ENCODE data around the gene KTN1. TPM values are rescaled to one million over a fixed set of nuclear protein-coding genes. Genes with fewer than 3 reads are reported as not detected.

KTN1 gene
- total RNA-seq, 1 donor: 210 TPM

GRCh38 chr14:55721353-55721752 lies 141.3 kb downstream of the KTN1 start:
- peak; percentile 34 for TF ChIP-seq CTCF (IDR thresholded peaks at IDR 0.05; ENCODE audit: insufficient read depth, low read length)
- peak; percentile 97 for DNase-seq (ENCODE audit: low read depth)
- no peak overlapping the region for H3K4me3 ChIP-seq (ENCODE audit: low read depth, low read length)

- H3K4me3 ChIP-seq (ENCODE audit: low read depth, low read length): no peak overlapping the region
- no peak for TF ChIP-seq CTCF (IDR thresholded peaks at IDR 0.05; ENCODE audit: insufficient read depth, low read length)
- DNase-seq (ENCODE audit: low read depth): no peak
Measured at GRCh38 chr14:55722054-55722453, 142.0 kb downstream of the KTN1 start.

GRCh38 chr14:55724736-55725135 lies 144.7 kb downstream of the KTN1 start:
- TF ChIP-seq CTCF (IDR thresholded peaks at IDR 0.05; ENCODE audit: insufficient read depth, low read length): no peak

GRCh38 chr14:55730592-55731310 lies 150.7 kb downstream of the KTN1 start:
- peak; percentile 10 for DNase-seq (ENCODE audit: low read depth)
- no peak for TF ChIP-seq CTCF (IDR thresholded peaks at IDR 0.05; ENCODE audit: insufficient read depth, low read length)
- no peak overlapping the region for H3K4me3 ChIP-seq (ENCODE audit: low read depth, low read length)

More at GRCh38 chr14:55724736-55725135, 144.7 kb downstream of the KTN1 start:
- DNase-seq (ENCODE audit: low read depth): no peak
- no peak overlapping the region for H3K4me3 ChIP-seq (ENCODE audit: low read depth, low read length)

GRCh38 chr14:55731311-55731872 lies 151.4 kb downstream of the KTN1 start:
- no peak for TF ChIP-seq CTCF (IDR thresholded peaks at IDR 0.05; ENCODE audit: insufficient read depth, low read length)
- DNase-seq (ENCODE audit: low read depth): no peak
- no peak overlapping the region for H3K4me3 ChIP-seq (ENCODE audit: low read depth, low read length)

GRCh38 chr14:55731881-55732498 lies 152.0 kb downstream of the KTN1 start:
- peak; percentile 61 for TF ChIP-seq CTCF (IDR thresholded peaks at IDR 0.05; ENCODE audit: insufficient read depth, low read length)
- DNase-seq (ENCODE audit: low read depth): peak; percentile 44

More at GRCh38 chr14:55731881-55732498, 152.0 kb downstream of the KTN1 start:
- H3K4me3 ChIP-seq (ENCODE audit: low read depth, low read length): no peak overlapping the region

Measured in fibroblast of the aortic adventitia (primary cell).